H1 (cell line): ENCODE data around the gene SLC38A5. TPM values are rescaled to one million over a fixed set of nuclear protein-coding genes. Genes with fewer than 3 reads are reported as not detected.

Experiments used
- CTCF ChIA-PET: fragments of 300-600 bp; sonication (Branson Sonifier 250); formaldehyde crosslinking; loops from one replicate; lab custom pipeline; 2021; ENCODE audit not compliant: partially characterized antibody; lab: Charles Lee
- POLR2A ChIA-PET: fragments of 300-600 bp; sonication (Branson Sonifier 250); formaldehyde crosslinking; loops from one replicate; lab custom pipeline; 2021; ENCODE audit warnings: inconsistent platforms; ENCODE audit not compliant: partially characterized antibody; lab: Charles Lee
- DNase-seq, 2 experiments: peaks; one replicate each; pipeline versions ENCODE4 v3.0.0 to v3.0.0-alpha.2; 2010 to 2022; ENCODE audit warnings: low spot score in 2 of 2, low read depth in 1 of 2, mixed read lengths in 1 of 2
- FAIRE-seq: peaks from 2 replicates; lab custom pipeline; 2011; peaks lifted over from hg19 to GRCh38; lab: Jason Lieb, UNC
- H2AFZ ChIP-seq: 2 replicates; pipeline ENCODE4 v1.8.1; 2012; ENCODE audit warnings: low read length, inconsistent platforms
- H2AK5ac ChIP-seq: 2 replicates; pipeline ENCODE4 v1.6.1; 2013; ENCODE audit warnings: low read depth, low read length
- H2BK120ac ChIP-seq: replicated peaks from 2 replicates; pipeline ENCODE3; 2013; ENCODE audit warnings: low read depth, low read length, inconsistent platforms
- H2BK12ac ChIP-seq: 2 replicates; pipeline ENCODE4 v1.6.1; 2013; ENCODE audit warnings: low read depth, low read length
- H2BK15ac ChIP-seq: 2 replicates; pipeline ENCODE4 v1.6.1; 2013; ENCODE audit warnings: low read length
- H2BK20ac ChIP-seq: 2 replicates; pipeline ENCODE4 v1.6.1; 2013; ENCODE audit warnings: low read length
- H2BK5ac ChIP-seq: 2 replicates; pipeline ENCODE4 v1.6.1; 2013; ENCODE audit warnings: low read depth, low read length
- H3K14ac ChIP-seq: 2 replicates; pipeline ENCODE4 v1.6.1; 2013; ENCODE audit warnings: inconsistent platforms; ENCODE audit not compliant: insufficient read length
- H3K18ac ChIP-seq: 2 replicates; pipeline ENCODE4 v1.6.1; 2013; ENCODE audit warnings: low read length; ENCODE audit errors: extremely low read depth
- H3K23ac ChIP-seq: 2 replicates; pipeline ENCODE4 v1.6.1; 2013; ENCODE audit warnings: inconsistent platforms; ENCODE audit not compliant: insufficient read length
- H3K23me2 ChIP-seq: 2 replicates; pipeline ENCODE4 v1.6.1; 2013; ENCODE audit warnings: low read depth, low read length
- H3K27ac ChIP-seq: 2 replicates; pipeline ENCODE4 v1.6.1; 2011; ENCODE audit warnings: low read depth, low read length, inconsistent platforms
- H3K27me3 ChIP-seq, 4 experiments: replicated peaks in 1 of 4; 1 replicate in 1 of 4; 2 replicates in 3 of 4; pipeline versions ENCODE4 v1.6.1 to v1.8.1; 2011 to 2013; ENCODE audit warnings: low read length in 3 of 4, mild to moderate bottlenecking in 3 of 4, inconsistent platforms in 2 of 4, mixed read lengths in 2 of 4, moderate library complexity in 1 of 4; ENCODE audit not compliant: control insufficient read depth in 3 of 4, insufficient read depth in 3 of 4; ENCODE audit errors: extremely low read depth in 1 of 4
- H3K36me3 ChIP-seq, 4 experiments: 2 replicates each; pipeline versions ENCODE4 v1.6.1 to v1.8.1; 2011 to 2013; ENCODE audit warnings: mild to moderate bottlenecking in 4 of 4, low read length in 3 of 4, moderate library complexity in 2 of 4, control low read depth in 1 of 4, inconsistent platforms in 1 of 4; ENCODE audit not compliant: insufficient read depth in 4 of 4, control insufficient read depth in 2 of 4
- H3K4ac ChIP-seq: replicated peaks from 2 replicates; pipeline ENCODE3; 2013; ENCODE audit warnings: low read length, low read depth, mixed read lengths, inconsistent platforms; ENCODE audit not compliant: insufficient read length
- H3K4me1 ChIP-seq, 4 experiments: replicated peaks in 1 of 4; 1 replicate in 1 of 4; 2 replicates in 3 of 4; pipeline versions ENCODE4 v1.6.1 to v1.8.1; 2011 to 2013; ENCODE audit warnings: low read length in 3 of 4, inconsistent platforms in 2 of 4, mixed read lengths in 1 of 4; ENCODE audit not compliant: insufficient read depth in 4 of 4, control insufficient read depth in 3 of 4
- H3K4me2 ChIP-seq, 2 experiments: 2 replicates each; pipeline versions ENCODE4 v1.6.1 to v1.8.1; 2011 to 2013; ENCODE audit warnings: low read depth in 2 of 2, low read length in 2 of 2, control low read depth in 1 of 2, inconsistent platforms in 1 of 2, mild to moderate bottlenecking in 1 of 2; ENCODE audit not compliant: insufficient read depth in 1 of 2
- H3K4me3 ChIP-seq, 4 experiments: fragments of 200-600, 300-600 bp in 1 of 4; sonication (generic), shearing (Covaris generic), sonication (Bioruptor Twin) in 1 of 4; 2 replicates each; pipeline versions ENCODE4 v1.5.1 to v1.8.1; 2011 to 2016; ENCODE audit warnings: low read length in 4 of 4, low read depth in 3 of 4, control low read depth in 2 of 4, inconsistent platforms in 2 of 4, mild to moderate bottlenecking in 2 of 4, mixed read lengths in 1 of 4, moderate library complexity in 1 of 4; ENCODE audit not compliant: insufficient read depth in 2 of 4; ENCODE audit errors: extremely low read depth in 1 of 4
- H3K56ac ChIP-seq: replicated peaks from 2 replicates; pipeline ENCODE3; 2013; ENCODE audit warnings: low read depth, mild to moderate bottlenecking, mixed read lengths, low read length, inconsistent platforms; ENCODE audit not compliant: insufficient read length
- H3K79me1 ChIP-seq: 2 replicates; pipeline ENCODE4 v1.6.1; 2013; ENCODE audit warnings: low read depth, low read length, control low read depth
- H3K79me2 ChIP-seq, 2 experiments: 2 replicates each; pipeline versions ENCODE4 v1.6.1 to v1.8.1; 2012 to 2013; ENCODE audit warnings: low read length in 2 of 2, mild to moderate bottlenecking in 2 of 2, inconsistent platforms in 1 of 2; ENCODE audit not compliant: insufficient read depth in 2 of 2, control insufficient read depth in 1 of 2
- H3K9ac ChIP-seq, 4 experiments: replicated peaks in 1 of 4; 1 replicate in 1 of 4; 2 replicates in 3 of 4; pipeline versions ENCODE4 v1.6.1 to v1.8.1; 2011 to 2013; ENCODE audit warnings: low read depth in 3 of 4, low read length in 3 of 4, control low read depth in 2 of 4, mild to moderate bottlenecking in 2 of 4, moderate library complexity in 2 of 4, inconsistent platforms in 1 of 4; ENCODE audit errors: extremely low read depth in 1 of 4
- H3K9me3 ChIP-seq, 2 experiments: 2 replicates each; pipeline versions ENCODE4 v1.6.1 to v1.8.1; 2012 to 2013; ENCODE audit warnings: mild to moderate bottlenecking in 2 of 2, moderate library complexity in 2 of 2, control low read depth in 1 of 2, inconsistent platforms in 1 of 2, low read depth in 1 of 2, low read length in 1 of 2, mixed read lengths in 1 of 2; ENCODE audit not compliant: insufficient read depth in 2 of 2
- H4K20me1 ChIP-seq, 2 experiments: replicated peaks in 1 of 2; 2 replicates each; pipeline versions ENCODE3 to v1.8.1; 2011 to 2013; ENCODE audit warnings: inconsistent platforms in 2 of 2, low read length in 2 of 2, mild to moderate bottlenecking in 1 of 2; ENCODE audit not compliant: insufficient read depth in 2 of 2, control insufficient read depth in 1 of 2
- H4K5ac ChIP-seq: 2 replicates; pipeline ENCODE4 v1.6.1; 2013; ENCODE audit warnings: low read length, low read depth, mixed read lengths, inconsistent platforms; ENCODE audit not compliant: insufficient read length
- H4K8ac ChIP-seq: 2 replicates; pipeline ENCODE4 v1.8.0; 2013; ENCODE audit warnings: mild to moderate bottlenecking, moderate library complexity, low read length, inconsistent platforms; ENCODE audit not compliant: insufficient read depth; ENCODE audit errors: extremely low read depth
- H4K91ac ChIP-seq: replicated peaks from 2 replicates; pipeline ENCODE3; 2013; ENCODE audit warnings: low read length, mixed read lengths, inconsistent platforms; ENCODE audit not compliant: insufficient read length
- CHD2 ChIP-seq: IDR thresholded peaks from 2 replicates; pipeline ENCODE4 v1.6.1; 2012; ENCODE audit warnings: low read length, improper control_type of control experiment
- GTF2F1 ChIP-seq: IDR thresholded peaks from 2 replicates; pipeline ENCODE4 v1.6.1; 2012; ENCODE audit warnings: low read depth, low read length, improper control_type of control experiment, borderline replicate concordance
- MAFK ChIP-seq: IDR thresholded peaks from 2 replicates; pipeline ENCODE4 v1.6.1; 2012; ENCODE audit warnings: low read depth, mild to moderate bottlenecking, improper control_type of control experiment, low read length
- RNF2 ChIP-seq: fragments of 200-900, 300-1000 bp; sonication (generic); IDR thresholded peaks from 2 replicates; pipeline ENCODE4 v1.7.1; 2016; ENCODE audit warnings: borderline replicate concordance, low read depth, mild to moderate bottlenecking, antibody characterized with exemption, low read length; ENCODE audit not compliant: poor library complexity, severe bottlenecking; ENCODE audit errors: missing control alignments
- SAP30 ChIP-seq: fragments of 300-600 bp; sonication (generic); IDR thresholded peaks from 2 replicates; pipeline ENCODE4 v1.7.1; 2012; ENCODE audit warnings: low read length, moderate library complexity, mild to moderate bottlenecking, inconsistent platforms; ENCODE audit not compliant: insufficient read depth, insufficient replicate concordance
- WGBS, 2 experiments: shearing (Covaris generic) in 1 of 2; methylation state at CpG; one replicate each; pipeline versions ENCODE4 v1.1.6 to v1.1.7; 2013 to 2015; ENCODE audit warnings: low lambda C conversion rate in 2 of 2, mixed read lengths in 2 of 2, inconsistent platforms in 1 of 2, low coverage in 1 of 2, missing lambda C conversion rate in 1 of 2; ENCODE audit not compliant: insufficient replicate concordance in 2 of 2, insufficient coverage in 1 of 2, insufficient read length in 1 of 2; ENCODE audit errors: extremely low coverage in 1 of 2, missing lambda C conversion rate in 1 of 2; 5-methylcytosine and 5-hydroxymethylcytosine counted together
- polyA plus RNA-seq, 7 experiments: library from polyadenylated mRNA; depleted of rRNA in 3 of 7; stranded (reverse) in 5 of 7; unstranded in 2 of 7; fragments of >200 nt in 5 of 7; fragments of 200-250 nt in 2 of 7; gene quantifications; 1 replicate in 5 of 7; 2 replicates in 1 of 7; 4 replicates in 1 of 7; pipeline versions ENCODE4 v1.2.1 to v1.2.3, GENCODE V29; 2011 to 2013; ENCODE audit warnings: missing spikeins in 2 of 7, mixed read lengths in 2 of 7
- total RNA-seq: library from RNA; stranded (reverse); fragmentation: NEBNext Ultra II Directional; extraction: Animal tissue kit (Norgen Biotek cat#: 25700); gene quantifications from 2 replicates; pipeline ENCODE4 v1.2.1, GENCODE V29; 2021

SLC38A5 gene
- total and polyA plus RNA-seq, 2 of the 8 experiments (the other 6 are each of a cell fraction or from before 2014, with no cell fraction given) = 70.9 to 106 TPM

DNA sequence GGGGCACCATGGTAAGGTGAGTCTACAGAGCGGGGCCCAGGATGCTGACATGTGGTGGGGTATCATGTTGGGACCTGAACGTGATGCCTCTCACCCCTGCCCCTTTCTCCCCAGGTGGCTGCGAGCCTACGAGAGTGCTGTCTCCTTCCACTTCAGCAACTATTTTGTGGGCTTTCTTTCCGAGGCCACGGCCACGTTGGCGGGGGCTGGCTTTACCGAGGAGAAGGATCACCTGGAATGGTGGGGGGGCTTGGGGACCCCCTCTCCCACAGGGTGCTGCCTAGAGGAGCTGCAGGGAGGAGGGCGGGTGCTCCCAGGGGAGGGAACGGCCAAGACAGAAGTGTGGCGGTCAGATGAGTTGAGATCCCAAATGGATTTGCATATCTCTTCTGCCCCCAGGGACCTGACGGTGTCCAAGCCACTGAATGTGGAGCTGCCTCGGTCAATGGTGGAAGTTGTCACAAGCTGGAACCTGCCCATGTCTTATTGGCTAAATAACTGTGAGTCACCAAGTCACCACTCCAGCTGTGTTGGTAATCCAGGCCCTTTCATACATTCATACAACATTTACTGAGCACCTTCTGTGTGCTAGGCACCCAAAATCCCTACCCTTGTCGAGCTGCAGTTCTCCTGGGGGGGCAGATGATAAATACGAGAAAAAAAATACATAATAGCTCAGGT, 44.2 kb upstream of the SLC38A5 start:
- TF ChIP-seq MAFK (no peak), SAP30 (no peak), GTF2F1 (no peak), CHD2 (no peak), RNF2 (no peak)
- TF ChIP-seq, all 59 proteins: peak for 0
- WGBS, 2 experiments = 84% methylated on average over 6 of the region's 16 CpGs; no CpG with 5 or more reads in 1 of the 2 experiments
- H3K27ac ChIP-seq = no peak overlapping the region
- no peak overlapping the region for H3K9ac ChIP-seq
- FAIRE-seq = no peak
- no peak overlapping the region for H2BK15ac ChIP-seq
- ChIA-PET POLR2A (no interaction called here), CTCF (no interaction called here)
- no peaks in the 10 kb centered on the region for H3K9me3 ChIP-seq
- H3K4me1 ChIP-seq = peaks cover 0 to 5% (median 2%) of the 10 kb centered on the region in 4 experiments; a peak in 4 of 7 replicates
- no peak for DNase-seq
- no peak overlapping the region for H2AFZ ChIP-seq
- no peaks in the 10 kb centered on the region; the same call in 1 of the 2 replicates for H3K23me2 ChIP-seq
- no peak overlapping the region for H3K14ac ChIP-seq
- H3K36me3 ChIP-seq = peaks cover 0 to 2% (median 0%) of the 10 kb centered on the region in 4 experiments; a peak in 3 of 8 replicates
- H4K5ac ChIP-seq = no peak overlapping the region
- no peak overlapping the region for H3K4me2 ChIP-seq
- H4K8ac ChIP-seq = no peak overlapping the region
- no peak overlapping the region for H3K4ac ChIP-seq
- H2BK12ac ChIP-seq = no peak overlapping the region
- H4K20me1 ChIP-seq = no peaks in the 10 kb centered on the region
- H2BK5ac ChIP-seq = no peak overlapping the region
- no peaks in the 10 kb centered on the region for H3K79me1 ChIP-seq
- no peak overlapping the region for H4K91ac ChIP-seq
- H3K56ac ChIP-seq = no peak overlapping the region
- no peaks in the 10 kb centered on the region for H3K79me2 ChIP-seq
- no peak overlapping the region for H2BK120ac ChIP-seq
- no peak overlapping the region for H2BK20ac ChIP-seq
- no peak overlapping the region for H3K18ac ChIP-seq
- H2AK5ac ChIP-seq = no peak overlapping the region
- H3K23ac ChIP-seq = no peak overlapping the region
- no peak overlapping the region for H3K4me3 ChIP-seq
- no peaks in the 10 kb centered on the region; a peak in 2 of 7 replicates for H3K27me3 ChIP-seq
